HepG2 (cell line): ENCODE results near the gene ABCB6. TPM values are rescaled to one million over a fixed set of nuclear protein-coding genes. Genes with fewer than 3 reads are reported as not detected.

Source experiments
- ARNT2 ChIP-seq: sonication (generic); formaldehyde crosslinking; IDR thresholded peaks from 2 replicates; pipeline ENCODE4 v1.8.0; 2022; ENCODE audit warnings: mild to moderate bottlenecking, low read depth, missing genetic modification reagents, moderate library complexity
- ATF3 ChIP-seq: sonication (generic); formaldehyde crosslinking; IDR thresholded peaks from 2 replicates; pipeline ENCODE4 v1.4.0; 2020; ENCODE audit warnings: missing genetic modification reagents
- BCL6 ChIP-seq: IDR thresholded peaks from 2 replicates; pipeline ENCODE4 v1.6.1; 2016; ENCODE audit warnings: missing genetic modification reagents, missing compliant biosample characterization
- CENPT ChIP-seq: sonication (generic); formaldehyde crosslinking; IDR thresholded peaks from 2 replicates; pipeline ENCODE4 v1.8.0; 2022; ENCODE audit warnings: low read depth, mild to moderate bottlenecking, moderate library complexity, missing genetic modification reagents
- HOXA3 ChIP-seq: sonication (generic); formaldehyde crosslinking; IDR thresholded peaks from 2 replicates; pipeline ENCODE4 v1.5.0; 2020; ENCODE audit warnings: missing genetic modification reagents
- KDM5A ChIP-seq: fragments of 200-600 bp; sonication (generic); IDR thresholded peaks from 2 replicates; pipeline ENCODE4 v1.7.0; 2018; ENCODE audit warnings: antibody characterized with exemption, mild to moderate bottlenecking, low read length, borderline replicate concordance
- MTA3 ChIP-seq: sonication (generic); formaldehyde crosslinking; IDR thresholded peaks from 2 replicates; pipeline ENCODE4 v1.4.0; 2020; ENCODE audit warnings: missing genetic modification reagents
- NCOR1 ChIP-seq: fragments of 200-600 bp; sonication (generic); IDR thresholded peaks from 2 replicates; pipeline ENCODE4 v1.7.0; 2017; ENCODE audit warnings: antibody characterized with exemption, low read length, borderline replicate concordance
- SNAPC5 ChIP-seq: sonication (generic); formaldehyde crosslinking; IDR thresholded peaks from 2 replicates; pipeline ENCODE4 v1.8.1; 2023; ENCODE audit warnings: mild to moderate bottlenecking, missing genetic modification reagents, borderline replicate concordance
- THYN1 ChIP-seq: sonication (generic); formaldehyde crosslinking; IDR thresholded peaks from 2 replicates; pipeline ENCODE4 v1.8.1; 2023; ENCODE audit warnings: low read depth, mild to moderate bottlenecking, moderate library complexity, missing genetic modification reagents, borderline replicate concordance
- ZEB1 ChIP-seq: IDR thresholded peaks from 2 replicates; pipeline ENCODE4 v1.6.1; 2012; ENCODE audit warnings: mild to moderate bottlenecking, low read depth, inconsistent platforms; ENCODE audit not compliant: insufficient replicate concordance
- ZNF337 ChIP-seq: sonication (generic); formaldehyde crosslinking; IDR thresholded peaks from 2 replicates; pipeline ENCODE4 v1.5.1; 2020; ENCODE audit warnings: missing genetic modification reagents, low read depth, mild to moderate bottlenecking, borderline replicate concordance
- ZNF432 ChIP-seq: sonication (generic); formaldehyde crosslinking; IDR thresholded peaks from 2 replicates; pipeline ENCODE4 v1.5.0; 2020; ENCODE audit warnings: missing genetic modification reagents, mild to moderate bottlenecking, borderline replicate concordance
- ZNF557 ChIP-seq: sonication (generic); formaldehyde crosslinking; IDR thresholded peaks from 2 replicates; pipeline ENCODE4 v1.4.0; 2020; ENCODE audit warnings: missing genetic modification reagents
- ZNF777 ChIP-seq: sonication (generic); formaldehyde crosslinking; IDR thresholded peaks from 2 replicates; pipeline ENCODE4 v1.4.0; 2020; ENCODE audit warnings: missing genetic modification reagents
- ZNF781 ChIP-seq: sonication (generic); formaldehyde crosslinking; IDR thresholded peaks from 2 replicates; pipeline ENCODE4 v1.5.1; 2020; ENCODE audit warnings: borderline replicate concordance, mild to moderate bottlenecking, missing genetic modification reagents; ENCODE audit errors: not compliant biosample characterization
- ZNF839 ChIP-seq: sonication (generic); formaldehyde crosslinking; IDR thresholded peaks from 2 replicates; pipeline ENCODE4 v1.4.0; 2020; ENCODE audit warnings: missing genetic modification reagents, mild to moderate bottlenecking, borderline replicate concordance
- polyA plus RNA-seq, 8 experiments: library from polyadenylated mRNA; depleted of rRNA in 3 of 8; stranded (reverse) in 7 of 8; unstranded in 1 of 8; fragments of >200 nt; fragmentation: Illumina TruSeq in 4 of 8; extraction: Trizol in 4 of 8; gene quantifications; 2 replicates each; pipeline versions ENCODE4 v1.2.1 to v1.2.3, GENCODE V29; 2011 to 2016; ENCODE audit warnings: low read depth in 4 of 8, missing spikeins in 1 of 8, mixed read lengths in 1 of 8; ENCODE audit not compliant: insufficient read depth in 1 of 8
- total RNA-seq, 5 experiments: library from RNA; depleted of rRNA; stranded (reverse); fragments of >200 nt; fragmentation: Illumina TruSeq; extraction: Trizol; gene quantifications; 2 replicates each; pipeline ENCODE4 v1.2.3, GENCODE V29; 2016; ENCODE audit warnings: low read depth in 1 of 5
- TF ChIP-seq, protein P1 (sequence below), 2 experiments: sonication (generic) in 1 of 2; formaldehyde crosslinking in 1 of 2; IDR thresholded peaks; 2 replicates each; pipeline versions ENCODE4 v1.4.0 to v1.6.1; 2016 to 2020; ENCODE audit warnings: borderline replicate concordance in 1 of 2, low read depth in 1 of 2, mild to moderate bottlenecking in 1 of 2, missing genetic modification reagents in 1 of 2
- TF ChIP-seq, protein P2 (sequence below): sonication (generic); formaldehyde crosslinking; conservative IDR thresholded peaks from 2 replicates; pipeline ENCODE4 v1.4.0; 2020; ENCODE audit warnings: missing genetic modification reagents
- TF ChIP-seq, protein P3 (sequence below): sonication (generic); formaldehyde crosslinking; IDR thresholded peaks from 2 replicates; pipeline ENCODE4 v1.4.0; 2020; ENCODE audit warnings: mild to moderate bottlenecking, low read depth, missing genetic modification reagents
- TF ChIP-seq, protein P4 (sequence below): sonication (generic); formaldehyde crosslinking; IDR thresholded peaks from 2 replicates; pipeline ENCODE4 v1.4.0; 2020; ENCODE audit warnings: mild to moderate bottlenecking, missing genetic modification reagents

ABCB6 gene
- total and polyA plus RNA-seq, 2 of the 13 experiments (the other 11 are each of a cell fraction or from before 2014, with no cell fraction given) = 91.1 to 137 TPM

DNA sequence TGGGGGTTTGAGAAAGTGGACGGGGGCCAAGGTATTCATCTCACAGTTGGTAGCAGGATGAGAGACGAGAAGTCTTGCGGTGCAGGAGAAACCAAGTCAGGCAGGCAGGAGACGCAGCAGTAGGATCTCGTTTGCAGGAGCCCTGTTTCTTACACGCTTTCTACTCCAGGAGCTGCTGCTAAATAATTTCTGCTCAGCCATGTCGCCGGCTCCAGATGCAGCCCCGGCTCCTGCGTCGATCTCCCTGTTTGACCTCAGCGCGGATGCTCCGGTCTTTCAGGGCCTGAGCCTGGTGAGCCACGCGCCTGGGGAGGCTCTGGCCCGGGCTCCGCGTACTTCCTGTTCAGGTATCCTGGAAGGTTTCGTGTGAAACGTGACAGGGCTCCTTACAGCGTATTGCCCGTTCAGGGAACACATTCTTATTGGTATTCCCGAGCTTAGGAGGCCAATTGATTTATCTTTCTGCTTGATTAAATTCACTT is 11.3 kb upstream of the ABCB6 start (continued):
- TF ChIP-seq, protein P1, sequence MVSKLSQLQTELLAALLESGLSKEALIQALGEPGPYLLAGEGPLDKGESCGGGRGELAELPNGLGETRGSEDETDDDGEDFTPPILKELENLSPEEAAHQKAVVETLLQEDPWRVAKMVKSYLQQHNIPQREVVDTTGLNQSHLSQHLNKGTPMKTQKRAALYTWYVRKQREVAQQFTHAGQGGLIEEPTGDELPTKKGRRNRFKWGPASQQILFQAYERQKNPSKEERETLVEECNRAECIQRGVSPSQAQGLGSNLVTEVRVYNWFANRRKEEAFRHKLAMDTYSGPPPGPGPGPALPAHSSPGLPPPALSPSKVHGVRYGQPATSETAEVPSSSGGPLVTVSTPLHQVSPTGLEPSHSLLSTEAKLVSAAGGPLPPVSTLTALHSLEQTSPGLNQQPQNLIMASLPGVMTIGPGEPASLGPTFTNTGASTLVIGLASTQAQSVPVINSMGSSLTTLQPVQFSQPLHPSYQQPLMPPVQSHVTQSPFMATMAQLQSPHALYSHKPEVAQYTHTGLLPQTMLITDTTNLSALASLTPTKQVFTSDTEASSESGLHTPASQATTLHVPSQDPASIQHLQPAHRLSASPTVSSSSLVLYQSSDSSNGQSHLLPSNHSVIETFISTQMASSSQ (IDR thresholded peaks at IDR 0.05; ENCODE audit: low read depth) = no peak
- TF ChIP-seq, protein P1 (CRISPR knock-in tag; IDR thresholded peaks at IDR 0.05; ENCODE audit: borderline replicate concordance) = no peak
- TF ChIP-seq ZNF432 (CRISPR knock-in tag) (no peak), SNAPC5 (CRISPR knock-in tag) (no peak), KDM5A (peak; percentile 68; the same call in 1 of the 2 replicates), MTA3 (CRISPR knock-in tag) (no peak), NCOR1 (no peak), ZNF839 (CRISPR knock-in tag) (peak; percentile 89; the same call in 1 of the 2 replicates), ZNF557 (0 out of 2 replicates have a peak, but pooled peaks have one; percentile 12), ZEB1 (no peak), HOXA3 (CRISPR knock-in tag) (no peak), ZNF777 (peak; percentile 39; the same call in 1 of the 2 replicates), ARNT2 (peak; percentile 71), ATF3 (CRISPR knock-in tag) (peak; percentile 49; the same call in 1 of the 2 replicates), ZNF337 (CRISPR knock-in tag) (peak; percentile 76; the same call in 1 of the 2 replicates), THYN1 (CRISPR knock-in tag) (no peak), CENPT (CRISPR knock-in tag) (no peak), BCL6 (CRISPR knock-in tag) (0 out of 2 replicates have a peak, but pooled peaks have one; percentile 12), ZNF781 (CRISPR knock-in tag) (peak; percentile 80)
- TF ChIP-seq, protein P2, sequence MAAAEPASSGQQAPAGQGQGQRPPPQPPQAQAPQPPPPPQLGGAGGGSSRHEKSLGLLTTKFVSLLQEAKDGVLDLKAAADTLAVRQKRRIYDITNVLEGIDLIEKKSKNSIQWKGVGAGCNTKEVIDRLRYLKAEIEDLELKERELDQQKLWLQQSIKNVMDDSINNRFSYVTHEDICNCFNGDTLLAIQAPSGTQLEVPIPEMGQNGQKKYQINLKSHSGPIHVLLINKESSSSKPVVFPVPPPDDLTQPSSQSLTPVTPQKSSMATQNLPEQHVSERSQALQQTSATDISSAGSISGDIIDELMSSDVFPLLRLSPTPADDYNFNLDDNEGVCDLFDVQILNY = 0 out of 2 replicates have a peak, but pooled peaks have one; percentile 37
- TF ChIP-seq, protein P3, sequence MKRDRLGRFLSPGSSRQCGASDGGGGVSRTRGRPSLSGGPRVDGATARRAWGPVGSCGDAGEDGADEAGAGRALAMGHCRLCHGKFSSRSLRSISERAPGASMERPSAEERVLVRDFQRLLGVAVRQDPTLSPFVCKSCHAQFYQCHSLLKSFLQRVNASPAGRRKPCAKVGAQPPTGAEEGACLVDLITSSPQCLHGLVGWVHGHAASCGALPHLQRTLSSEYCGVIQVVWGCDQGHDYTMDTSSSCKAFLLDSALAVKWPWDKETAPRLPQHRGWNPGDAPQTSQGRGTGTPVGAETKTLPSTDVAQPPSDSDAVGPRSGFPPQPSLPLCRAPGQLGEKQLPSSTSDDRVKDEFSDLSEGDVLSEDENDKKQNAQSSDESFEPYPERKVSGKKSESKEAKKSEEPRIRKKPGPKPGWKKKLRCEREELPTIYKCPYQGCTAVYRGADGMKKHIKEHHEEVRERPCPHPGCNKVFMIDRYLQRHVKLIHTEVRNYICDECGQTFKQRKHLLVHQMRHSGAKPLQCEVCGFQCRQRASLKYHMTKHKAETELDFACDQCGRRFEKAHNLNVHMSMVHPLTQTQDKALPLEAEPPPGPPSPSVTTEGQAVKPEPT (CRISPR knock-in tag) = 0 out of 2 replicates have a peak, but pooled peaks have one; percentile 21
- TF ChIP-seq, protein P4, sequence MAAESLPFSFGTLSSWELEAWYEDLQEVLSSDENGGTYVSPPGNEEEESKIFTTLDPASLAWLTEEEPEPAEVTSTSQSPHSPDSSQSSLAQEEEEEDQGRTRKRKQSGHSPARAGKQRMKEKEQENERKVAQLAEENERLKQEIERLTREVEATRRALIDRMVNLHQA (CRISPR knock-in tag) = 0 out of 2 replicates have a peak, but pooled peaks have one; percentile 67
